ENCODE data around the gene KRTAP6-3.

KRTAP6-3 gene

GRCh38 chr21:30620522-30620921 lies 28.3 kb downstream of the KRTAP6-3 start, which contains the start of gene KRTAP20-4:
KRTAP20-4 (plus strand) TSS chr21:30620627.
- H3K4me1 ChIP-seq = no peaks in the 10 kb centered on the region
- no peak within 1 kb of the TSS for H3K9ac ChIP-seq
- no peak within 1 kb of the TSS for H3K4me2 ChIP-seq
- TF ChIP-seq Cebpa-rat (IDR thresholded peaks at IDR 0.05) = no peak
- H3K27ac ChIP-seq = no peak within 1 kb of the TSS
- H3K36me3 ChIP-seq = no peaks in the 10 kb centered on the region
- H3K9me3 ChIP-seq = peaks cover 11% of the 10 kb centered on the region
- no peaks in the 10 kb centered on the region for H3K27me3 ChIP-seq
- no peak within 1 kb of the TSS for H3K4me3 ChIP-seq
- H4K20me1 ChIP-seq = no peaks in the 10 kb centered on the region

- no peak overlapping the region for H3K27ac ChIP-seq
- no peak overlapping the region for H3K4me3 ChIP-seq
These were observed 31.1 kb downstream of the KRTAP6-3 start for GRCh38 chr21:30623362-30623761.

GRCh38 chr21:30625449-30626165 lies 33.4 kb downstream of the KRTAP6-3 start:
- Histone ChIP-seq H3K4me2 (no peak overlapping the region), H3K9me3 (peaks cover 14% of the 10 kb centered on the region), H3K9ac (no peak overlapping the region)

More at GRCh38 chr21:30623362-30623761, 31.1 kb downstream of the KRTAP6-3 start:
- Histone ChIP-seq H3K9ac (no peak overlapping the region), H3K4me2 (no peak overlapping the region), H3K9me3 (peaks cover 14% of the 10 kb centered on the region), H3K4me1 (no peaks in the 10 kb centered on the region), H4K20me1 (no peaks in the 10 kb centered on the region), H3K27me3 (no peaks in the 10 kb centered on the region), H3K36me3 (no peaks in the 10 kb centered on the region)
- TF ChIP-seq Cebpa-rat (IDR thresholded peaks at IDR 0.05) = no peak

GRCh38 chr21:30628109-30628508 lies 35.9 kb downstream of the KRTAP6-3 start:
- no peak for TF ChIP-seq Cebpa-rat (IDR thresholded peaks at IDR 0.05)
- no peaks in the 10 kb centered on the region for H3K36me3 ChIP-seq
- no peak overlapping the region for H3K4me3 ChIP-seq
- no peak overlapping the region for H3K27ac ChIP-seq
- H3K4me2 ChIP-seq = no peak overlapping the region
- peaks cover 14% of the 10 kb centered on the region for H3K9me3 ChIP-seq
- no peak overlapping the region for H3K9ac ChIP-seq
- no peaks in the 10 kb centered on the region for H4K20me1 ChIP-seq
- H3K27me3 ChIP-seq = no peaks in the 10 kb centered on the region
- H3K4me1 ChIP-seq = no peaks in the 10 kb centered on the region

More at GRCh38 chr21:30625449-30626165, 33.4 kb downstream of the KRTAP6-3 start:
- H3K4me3 ChIP-seq = no peak overlapping the region
- H4K20me1 ChIP-seq = no peaks in the 10 kb centered on the region
- no peaks in the 10 kb centered on the region for H3K36me3 ChIP-seq
- H3K4me1 ChIP-seq = no peaks in the 10 kb centered on the region
- no peak overlapping the region for H3K27ac ChIP-seq
- TF ChIP-seq Cebpa-rat (IDR thresholded peaks at IDR 0.05) = no peak
- H3K27me3 ChIP-seq = no peaks in the 10 kb centered on the region

- Histone ChIP-seq H3K27ac (no peak overlapping the region), H3K4me3 (no peak overlapping the region), H3K9me3 (peaks cover 14% of the 10 kb centered on the region), H3K4me2 (no peak overlapping the region), H3K9ac (no peak overlapping the region), H4K20me1 (no peaks in the 10 kb centered on the region), H3K36me3 (no peaks in the 10 kb centered on the region), H3K27me3 (no peaks in the 10 kb centered on the region), H3K4me1 (no peaks in the 10 kb centered on the region)
- TF ChIP-seq Cebpa-rat (IDR thresholded peaks at IDR 0.05) = no peak
These were observed 37.0 kb downstream of the KRTAP6-3 start for GRCh38 chr21:30629200-30629599.

- TF ChIP-seq Cebpa-rat (IDR thresholded peaks at IDR 0.05) = no peak
- H3K36me3 ChIP-seq = no peaks in the 10 kb centered on the region
- no peak within 1 kb of the TSS for H3K27ac ChIP-seq
These were observed 42.7 kb downstream of the KRTAP6-3 start, which contains the start of gene KRTAP20-2 for GRCh38 chr21:30634906-30635305. KRTAP20-2 (plus strand) TSS chr21:30635206; CDS start chr21:30635264, 58 bp downstream.

GRCh38 chr21:30638686-30639085 lies 46.4 kb downstream of the KRTAP6-3 start:
- H4K20me1 ChIP-seq = no peaks in the 10 kb centered on the region
- TF ChIP-seq Cebpa-rat (IDR thresholded peaks at IDR 0.05) = peak; percentile 48; the same call in 1 of the 2 replicates
- no peaks in the 10 kb centered on the region for H3K4me1 ChIP-seq
- H3K27ac ChIP-seq = no peak overlapping the region
- no peaks in the 10 kb centered on the region for H3K27me3 ChIP-seq
- H3K4me2 ChIP-seq = no peak overlapping the region
- H3K9ac ChIP-seq = no peak overlapping the region
- H3K36me3 ChIP-seq = no peaks in the 10 kb centered on the region
- no peak overlapping the region for H3K4me3 ChIP-seq
- H3K9me3 ChIP-seq = no peaks in the 10 kb centered on the region

More at GRCh38 chr21:30634906-30635305, 42.7 kb downstream of the KRTAP6-3 start, which contains the start of gene KRTAP20-2:
- H3K4me3 ChIP-seq = no peak within 1 kb of the TSS
- H3K9me3 ChIP-seq = no peaks in the 10 kb centered on the region
- H3K9ac ChIP-seq = no peak within 1 kb of the TSS
- no peaks in the 10 kb centered on the region for H3K4me1 ChIP-seq
- no peak within 1 kb of the TSS for H3K4me2 ChIP-seq
- no peaks in the 10 kb centered on the region for H3K27me3 ChIP-seq
- H4K20me1 ChIP-seq = no peaks in the 10 kb centered on the region

GRCh38 chr21:30642564-30642963 lies 50.3 kb downstream of the KRTAP6-3 start, which contains the start of gene KRTAP20-3:
KRTAP20-3 (plus strand) TSS chr21:30642864.
- Histone ChIP-seq H3K36me3 (no peaks in the 10 kb centered on the region), H3K9ac (no peak within 1 kb of the TSS), H4K20me1 (no peaks in the 10 kb centered on the region), H3K27ac (no peak within 1 kb of the TSS), H3K4me2 (no peak within 1 kb of the TSS), H3K4me1 (no peaks in the 10 kb centered on the region), H3K27me3 (no peaks in the 10 kb centered on the region), H3K9me3 (no peaks in the 10 kb centered on the region), H3K4me3 (no peak within 1 kb of the TSS)
- no peak for TF ChIP-seq Cebpa-rat (IDR thresholded peaks at IDR 0.05)
